Transverse colon (tissue), 4 donors: ENCODE data around the gene ZXDC. TPM values are rescaled to one million over a fixed set of nuclear protein-coding genes. Genes with fewer than 3 reads are reported as not detected.
A peak's percentile ranks its signal among the peaks of the same experiment; 100 is the strongest.

Experiments
- DNase-seq: peaks from one replicate; pipeline ENCODE4 v3.0.0-alpha.2; 2019
- H3K27ac ChIP-seq, 4 donors: fragments of 200-600 bp; sonication (generic); 2 replicates each; pipeline ENCODE4 v1.5.1; 2016 to 2018; ENCODE audit warnings: inconsistent platforms in 4 of 4
- H3K27me3 ChIP-seq: fragments of 200-600 bp; sonication (generic); 2 replicates; pipeline ENCODE4 v1.5.1; 2017; ENCODE audit warnings: inconsistent platforms
- H3K36me3 ChIP-seq, 4 donors: fragments of 200-600 bp; sonication (generic); 2 replicates each; pipeline ENCODE4 v1.5.1; 2017 to 2019; ENCODE audit warnings: inconsistent platforms in 4 of 4
- H3K4me1 ChIP-seq, 4 donors: fragments of 200-600 bp; sonication (generic); 2 replicates each; pipeline ENCODE4 v1.5.1; 2017 to 2020; ENCODE audit warnings: inconsistent platforms in 4 of 4
- H3K4me3 ChIP-seq, 4 donors: fragments of 200-600 bp; sonication (generic); 1 replicate in 1 of 4; 2 replicates in 3 of 4; pipeline versions ENCODE4 v1.5.1 to v1.6.1; 2017 to 2019; ENCODE audit warnings: inconsistent platforms in 4 of 4
- H3K9me3 ChIP-seq, 2 donors: fragments of 200-600 bp; sonication (generic); 2 replicates each; pipeline ENCODE4 v1.5.1; 2017 to 2019; ENCODE audit warnings: inconsistent platforms in 2 of 2
- CTCF ChIP-seq, 5 experiments: fragments of 200-600 bp in 3 of 5; fragments of 450-650 bp in 2 of 5; sonication (generic) in 3 of 5; IDR thresholded peaks; 1 replicate in 2 of 5; 2 replicates in 3 of 5; pipeline ENCODE4 v1.5.1; 2016 to 2017; ENCODE audit warnings: antibody characterized with exemption in 5 of 5, inconsistent platforms in 3 of 5, mild to moderate bottlenecking in 2 of 5, moderate library complexity in 1 of 5
- EP300 ChIP-seq: sonication (generic); formaldehyde crosslinking; IDR thresholded peaks from one replicate; pipeline ENCODE4 v1.6.1; 2017; ENCODE audit warnings: antibody characterized with exemption, low read depth
- POLR2A ChIP-seq: fragments of 450-650 bp; IDR thresholded peaks from one replicate; pipeline ENCODE4 v1.6.1; 2016; ENCODE audit warnings: antibody characterized with exemption, mild to moderate bottlenecking, moderate library complexity
- POLR2AphosphoS5 ChIP-seq, 3 donors: sonication (generic); formaldehyde crosslinking; IDR thresholded peaks; one replicate each; pipeline ENCODE4 v1.6.1; 2016; ENCODE audit warnings: antibody characterized with exemption in 3 of 3
- WGBS, 2 donors: methylation state at CpG; one replicate each; pipeline ENCODE4 v1.1.5; 2018; ENCODE audit warnings: low coverage in 1 of 2; 5-methylcytosine and 5-hydroxymethylcytosine counted together
- in situ Hi-C, 4 donors: fragments of 200-750 bp; cut with MboI; loops; one replicate each; pipeline versions ENCODE4 v1.15.0 to v1.15.1; 2017; ENCODE audit warnings: low sequenced_read_pairs in 3 of 4, low pct_ligation_motif_present in 1 of 4, low pct_unique_long_range_greater_than_20kb in 1 of 4
- intact Hi-C: fragments of 100-400 bp; cut with DNase I; formaldehyde crosslinking; loops from one replicate; pipeline ENCODE4 v1.15.1; 2023; ENCODE audit warnings: low total_unique reads
- total RNA-seq, 4 donors: library from RNA; depleted of rRNA; stranded (reverse); fragments of >200 nt; gene quantifications; one replicate each; pipeline ENCODE4 v1.1.0, GENCODE V29; 2016

Gene ZXDC
- total RNA-seq, 4 donors from 2014 or later: 44.6 to 81.2 (median 46.4) TPM

GRCh38 chr3:126523745-126524428 lies 48.2 kb upstream of the ZXDC start, which contains the start of gene CHST13:
Gene CHST13, plus strand, starts transcription at chr3:126524155. Its CDS starts 178 bp downstream, at chr3:126524333.
- H3K4me3 ChIP-seq: peak within 1 kb of the TSS; percentile 26 to 56 (median 42)
- peaks cover 19% of the 10 kb centered on the region for H3K27me3 ChIP-seq
- peak; percentile 86 for DNase-seq
- no peaks in the 10 kb centered on the region for H3K9me3 ChIP-seq
- peak; percentile 35 for TF ChIP-seq POLR2A
- TF ChIP-seq POLR2AphosphoS5 (IDR thresholded peaks at IDR 0.05): peak in 1 of 3 donors; percentile 38
- TF ChIP-seq EP300: no peak
- H3K27ac ChIP-seq: peak within 1 kb of the TSS; percentile 18 to 57 (median 44)
- in situ Hi-C loops: no loop called here
- WGBS, 2 donors: 6 to 14% methylated on average over 7 to 55 of the region's 56 CpGs
- H3K36me3 ChIP-seq: no peaks in the 10 kb centered on the region
- H3K4me1 ChIP-seq: peaks cover 4 to 18% (median 13%) of the 10 kb centered on the region in 4 donors
- intact Hi-C loops: no loop called here

- H3K4me3 ChIP-seq: no peak overlapping the region
- in situ Hi-C loops: no loop called here
- H3K9me3 ChIP-seq: no peaks in the 10 kb centered on the region
- H3K36me3 ChIP-seq: no peaks in the 10 kb centered on the region
- WGBS, 2 donors: 0% methylated on average over 2 to 6 of the region's 6 CpGs
- peak; percentile 54 for DNase-seq
- intact Hi-C loops: no loop called here
- no peak overlapping the region for H3K27ac ChIP-seq
- peaks cover 4 to 18% (median 13%) of the 10 kb centered on the region in 4 donors for H3K4me1 ChIP-seq
- peaks cover 19% of the 10 kb centered on the region for H3K27me3 ChIP-seq
- TF ChIP-seq CTCF (IDR thresholded peaks at IDR 0.05) (peak; percentile 81 to 95 (median 94)), EP300 (no peak), POLR2AphosphoS5 (IDR thresholded peaks at IDR 0.05) (no peak), POLR2A (no peak)
These were observed 46.7 kb upstream of the ZXDC start for GRCh38 chr3:126522363-126522788.

GRCh38 chr3:126521122-126521891 lies 45.6 kb upstream of the ZXDC start:
- peaks cover 19% of the 10 kb centered on the region for H3K27me3 ChIP-seq
- H3K4me3 ChIP-seq: no peak overlapping the region
- H3K9me3 ChIP-seq: no peaks in the 10 kb centered on the region
- in situ Hi-C loops: no loop called here
- WGBS, 2 donors: 17 to 79% methylated on average over 1 to 11 of the region's 11 CpGs
- no peak for TF ChIP-seq POLR2AphosphoS5 (IDR thresholded peaks at IDR 0.05)
- TF ChIP-seq EP300: no peak
- TF ChIP-seq CTCF (IDR thresholded peaks at IDR 0.05): no peak
- no peak for TF ChIP-seq POLR2A
- DNase-seq: no peak
- H3K4me1 ChIP-seq: peaks cover 4 to 18% (median 13%) of the 10 kb centered on the region in 4 donors
- intact Hi-C loops: no loop called here
- H3K36me3 ChIP-seq: no peaks in the 10 kb centered on the region
- no peak overlapping the region for H3K27ac ChIP-seq

- in situ Hi-C loops: no loop called here
- no peak overlapping the region for H3K4me3 ChIP-seq
- H3K36me3 ChIP-seq: no peaks in the 10 kb centered on the region
- H3K4me1 ChIP-seq: peaks cover 4 to 15% (median 11%) of the 10 kb centered on the region in 4 donors
- 57 to 84% methylated on average over 1 to 10 of the region's 10 CpGs for whole genome bisulfite sequencing, 2 donors
- TF ChIP-seq POLR2A (no peak), POLR2AphosphoS5 (IDR thresholded peaks at IDR 0.05) (no peak), CTCF (IDR thresholded peaks at IDR 0.05) (no peak)
- intact Hi-C loops: no loop called here
- no peak overlapping the region for H3K27ac ChIP-seq
- peaks cover 18% of the 10 kb centered on the region for H3K27me3 ChIP-seq
- no peaks in the 10 kb centered on the region for H3K9me3 ChIP-seq
- no peak for DNase-seq
These were observed 44.1 kb upstream of the ZXDC start for GRCh38 chr3:126519506-126520455.
